ENCODE data around the gene PPP6R2. TPM values are rescaled to one million over a fixed set of nuclear protein-coding genes. Genes with fewer than 3 reads are reported as not detected.

The PPP6R2 gene
- total RNA-seq, 1 experiment from 2014 or later: 61.3 TPM

- TF ChIP-seq REST (IDR thresholded peaks at IDR 0.05; ENCODE audit: low read depth) (no peak), ATF3 (IDR thresholded peaks at IDR 0.05) (no peak), FOSL1 (IDR thresholded peaks at IDR 0.05; ENCODE audit: low read depth) (no peak), CBX3 (IDR thresholded peaks at IDR 0.05; ENCODE audit: low read depth) (no peak)
Measured at GRCh38 chr22:50455201-50455600, 112.1 kb downstream of the PPP6R2 start (continued).

- H3K9ac ChIP-seq (ENCODE audit: low read length): no peak overlapping the region
- intact Hi-C loops (cut with micrococcal nuclease): no loop called here
- ATAC-seq (no peak), DNase-seq (ENCODE audit: low read depth, low spot score) (no peak)
- H3K9me2 ChIP-seq (ENCODE audit: insufficient read depth): no peaks in the 10 kb centered on the region
- no peaks in the 10 kb centered on the region for H3K79me2 ChIP-seq (ENCODE audit: insufficient read depth, low read length)
- no peaks in the 10 kb centered on the region for H3K27me3 ChIP-seq (ENCODE audit: insufficient read depth, low read length)
- H3K4me3 ChIP-seq (replicated peaks in 1 of 2; ENCODE audit: low read depth in 1 of 2, low read length in 2 of 2): no peak overlapping the region
- H2AFZ ChIP-seq (ENCODE audit: low read depth, low read length, poor library complexity, severe bottlenecking): no peak overlapping the region
- ChIA-PET RAD21 (ENCODE audit: low non-redundant PET in 1 of 2, low total read pairs in 2 of 2, uncharacterized antibody in 2 of 2, unreplicated experiment in 2 of 2) (no interaction called here), POLR2A (no interaction called here), CTCF (no interaction called here)
- no TSS peak for BruUV-seq (replicated peaks)
- no peaks in the 10 kb centered on the region for H3K9me3 ChIP-seq (ENCODE audit: control insufficient read depth in 1 of 2, insufficient read depth in 1 of 2, low read depth in 1 of 2, low read length in 2 of 2)
- H3K4me1 ChIP-seq (ENCODE audit: control insufficient read depth in 1 of 2, insufficient read depth in 2 of 2, low read length in 2 of 2): no peaks in the 10 kb centered on the region
- H3K36me3 ChIP-seq (ENCODE audit: control insufficient read depth in 1 of 2, insufficient read depth in 2 of 2, low read length in 2 of 2): peaks cover 16 to 20% of the 10 kb centered on the region in 2 experiments; a peak in 3 of 4 replicates
- TF ChIP-seq ELF1 (IDR thresholded peaks at IDR 0.05; ENCODE audit: borderline replicate concordance, low read depth): no peak
- no peak for TF ChIP-seq FOSL1 (IDR thresholded peaks at IDR 0.05; ENCODE audit: low read depth)
- TF ChIP-seq MAX (IDR thresholded peaks at IDR 0.05): no peak
- no peak for TF ChIP-seq SP1 (IDR thresholded peaks at IDR 0.05; ENCODE audit: low read depth)
- no peak for TF ChIP-seq ATF3 (IDR thresholded peaks at IDR 0.05)
- no peak for TF ChIP-seq YY1 (IDR thresholded peaks at IDR 0.05; ENCODE audit: extremely low read depth, insufficient replicate concordance, low read depth, low read length)
- no peak for TF ChIP-seq ZBTB33 (IDR thresholded peaks at IDR 0.05; ENCODE audit: extremely low read depth, insufficient replicate concordance, low read length)
- no peak for TF ChIP-seq JUND (IDR thresholded peaks at IDR 0.05)
- TF ChIP-seq POLR2AphosphoS5 (IDR thresholded peaks at IDR 0.05; ENCODE audit: low read depth, low read length): no peak
- H4K20me1 ChIP-seq (ENCODE audit: insufficient read depth): no peaks in the 10 kb centered on the region
- H3K27ac ChIP-seq (ENCODE audit: low read depth, low read length): no peak overlapping the region
- H3K4me2 ChIP-seq (ENCODE audit: low read length): no peak overlapping the region
Measured at GRCh38 chr22:50456026-50456425, 112.9 kb downstream of the PPP6R2 start.
